ENCODE results near the gene MORF4L1. TPM values are rescaled to one million over a fixed set of nuclear protein-coding genes. Genes with fewer than 3 reads are reported as not detected.

The MORF4L1 gene
- total RNA-seq, 1 experiment from 2014 or later: 503 TPM

DNA sequence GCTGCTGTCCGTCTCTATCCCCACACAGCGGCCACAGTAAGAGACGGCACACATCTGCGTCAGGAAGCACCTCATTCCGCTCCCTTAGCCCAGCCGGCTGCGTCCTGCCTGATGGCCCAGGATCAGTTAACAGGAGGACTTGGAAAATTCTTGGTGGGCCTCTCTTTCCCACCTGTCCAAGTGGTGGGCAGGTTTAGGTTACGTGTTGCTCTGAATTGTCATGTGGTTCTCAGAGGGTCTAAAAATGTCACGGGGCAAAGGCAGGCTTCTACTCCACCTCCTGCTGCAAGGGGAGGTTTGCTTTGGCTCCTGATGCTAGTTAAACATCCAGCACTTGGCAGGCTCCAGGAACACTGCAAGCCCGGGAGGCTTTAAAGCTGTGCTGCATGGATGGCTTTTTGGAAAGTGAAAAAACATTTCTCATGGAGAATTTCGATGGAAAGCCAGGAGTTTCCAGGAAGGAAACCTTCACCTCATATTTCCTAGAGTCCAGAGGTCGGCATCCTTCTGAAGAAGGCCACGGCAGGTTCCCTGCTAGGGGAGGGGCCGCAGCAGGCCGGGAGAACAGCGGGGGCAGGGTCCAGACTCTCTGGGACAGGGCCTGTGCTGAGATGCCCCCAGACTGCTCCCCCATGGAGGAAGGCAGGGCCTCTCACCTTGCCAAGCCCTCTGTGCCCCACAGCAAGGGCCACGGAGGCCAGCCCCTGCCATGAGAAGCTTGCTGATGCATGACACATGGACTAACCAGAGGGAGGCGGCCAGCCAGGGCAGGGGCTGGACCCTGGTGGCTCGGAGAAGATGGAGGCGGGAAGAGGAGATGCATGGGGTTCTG, 61.3 kb downstream of the MORF4L1 start:
- no peak for DNase-seq (ENCODE audit: low spot score)
- TF ChIP-seq GTF2I (CRISPR knock-in tag; conservative IDR thresholded peaks at IDR 0.05) (no peak), EMX1 (CRISPR knock-in tag; IDR thresholded peaks at IDR 0.05) (no peak), ZNF263 (CRISPR knock-in tag; IDR thresholded peaks at IDR 0.05; ENCODE audit: low read depth) (no peak), NFYB (CRISPR knock-in tag; conservative IDR thresholded peaks at IDR 0.05; ENCODE audit: low read depth) (no peak), NFE2L1 (CRISPR knock-in tag; IDR thresholded peaks at IDR 0.05) (no peak), MXD4 (CRISPR knock-in tag; IDR thresholded peaks at IDR 0.05; ENCODE audit: borderline replicate concordance) (no peak), SOX15 (CRISPR knock-in tag; IDR thresholded peaks at IDR 0.05) (no peak), SP1 (CRISPR knock-in tag; conservative IDR thresholded peaks at IDR 0.05) (no peak), FOXJ3 (CRISPR knock-in tag; IDR thresholded peaks at IDR 0.05; ENCODE audit: borderline replicate concordance) (no peak), ZNF396 (CRISPR knock-in tag; IDR thresholded peaks at IDR 0.05; ENCODE audit: borderline replicate concordance) (no peak)
- TF ChIP-seq, protein P1, sequence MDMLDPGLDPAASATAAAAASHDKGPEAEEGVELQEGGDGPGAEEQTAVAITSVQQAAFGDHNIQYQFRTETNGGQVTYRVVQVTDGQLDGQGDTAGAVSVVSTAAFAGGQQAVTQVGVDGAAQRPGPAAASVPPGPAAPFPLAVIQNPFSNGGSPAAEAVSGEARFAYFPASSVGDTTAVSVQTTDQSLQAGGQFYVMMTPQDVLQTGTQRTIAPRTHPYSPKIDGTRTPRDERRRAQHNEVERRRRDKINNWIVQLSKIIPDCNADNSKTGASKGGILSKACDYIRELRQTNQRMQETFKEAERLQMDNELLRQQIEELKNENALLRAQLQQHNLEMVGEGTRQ (CRISPR knock-in tag; IDR thresholded peaks at IDR 0.05): no peak
- TF ChIP-seq, protein P2, sequence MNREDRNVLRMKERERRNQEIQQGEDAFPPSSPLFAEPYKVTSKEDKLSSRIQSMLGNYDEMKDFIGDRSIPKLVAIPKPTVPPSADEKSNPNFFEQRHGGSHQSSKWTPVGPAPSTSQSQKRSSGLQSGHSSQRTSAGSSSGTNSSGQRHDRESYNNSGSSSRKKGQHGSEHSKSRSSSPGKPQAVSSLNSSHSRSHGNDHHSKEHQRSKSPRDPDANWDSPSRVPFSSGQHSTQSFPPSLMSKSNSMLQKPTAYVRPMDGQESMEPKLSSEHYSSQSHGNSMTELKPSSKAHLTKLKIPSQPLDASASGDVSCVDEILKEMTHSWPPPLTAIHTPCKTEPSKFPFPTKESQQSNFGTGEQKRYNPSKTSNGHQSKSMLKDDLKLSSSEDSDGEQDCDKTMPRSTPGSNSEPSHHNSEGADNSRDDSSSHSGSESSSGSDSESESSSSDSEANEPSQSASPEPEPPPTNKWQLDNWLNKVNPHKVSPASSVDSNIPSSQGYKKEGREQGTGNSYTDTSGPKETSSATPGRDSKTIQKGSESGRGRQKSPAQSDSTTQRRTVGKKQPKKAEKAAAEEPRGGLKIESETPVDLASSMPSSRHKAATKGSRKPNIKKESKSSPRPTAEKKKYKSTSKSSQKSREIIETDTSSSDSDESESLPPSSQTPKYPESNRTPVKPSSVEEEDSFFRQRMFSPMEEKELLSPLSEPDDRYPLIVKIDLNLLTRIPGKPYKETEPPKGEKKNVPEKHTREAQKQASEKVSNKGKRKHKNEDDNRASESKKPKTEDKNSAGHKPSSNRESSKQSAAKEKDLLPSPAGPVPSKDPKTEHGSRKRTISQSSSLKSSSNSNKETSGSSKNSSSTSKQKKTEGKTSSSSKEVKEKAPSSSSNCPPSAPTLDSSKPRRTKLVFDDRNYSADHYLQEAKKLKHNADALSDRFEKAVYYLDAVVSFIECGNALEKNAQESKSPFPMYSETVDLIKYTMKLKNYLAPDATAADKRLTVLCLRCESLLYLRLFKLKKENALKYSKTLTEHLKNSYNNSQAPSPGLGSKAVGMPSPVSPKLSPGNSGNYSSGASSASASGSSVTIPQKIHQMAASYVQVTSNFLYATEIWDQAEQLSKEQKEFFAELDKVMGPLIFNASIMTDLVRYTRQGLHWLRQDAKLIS (CRISPR knock-in tag; IDR thresholded peaks at IDR 0.05; ENCODE audit: borderline replicate concordance): no peak
- TF ChIP-seq, protein P3, sequence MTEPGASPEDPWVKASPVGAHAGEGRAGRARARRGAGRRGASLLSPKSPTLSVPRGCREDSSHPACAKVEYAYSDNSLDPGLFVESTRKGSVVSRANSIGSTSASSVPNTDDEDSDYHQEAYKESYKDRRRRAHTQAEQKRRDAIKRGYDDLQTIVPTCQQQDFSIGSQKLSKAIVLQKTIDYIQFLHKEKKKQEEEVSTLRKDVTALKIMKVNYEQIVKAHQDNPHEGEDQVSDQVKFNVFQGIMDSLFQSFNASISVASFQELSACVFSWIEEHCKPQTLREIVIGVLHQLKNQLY (CRISPR knock-in tag; IDR thresholded peaks at IDR 0.05): no peak
- TF ChIP-seq, protein P4, sequence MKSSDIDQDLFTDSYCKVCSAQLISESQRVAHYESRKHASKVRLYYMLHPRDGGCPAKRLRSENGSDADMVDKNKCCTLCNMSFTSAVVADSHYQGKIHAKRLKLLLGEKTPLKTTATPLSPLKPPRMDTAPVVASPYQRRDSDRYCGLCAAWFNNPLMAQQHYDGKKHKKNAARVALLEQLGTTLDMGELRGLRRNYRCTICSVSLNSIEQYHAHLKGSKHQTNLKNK (CRISPR knock-in tag; IDR thresholded peaks at IDR 0.05): no peak
- TF ChIP-seq, protein P5, sequence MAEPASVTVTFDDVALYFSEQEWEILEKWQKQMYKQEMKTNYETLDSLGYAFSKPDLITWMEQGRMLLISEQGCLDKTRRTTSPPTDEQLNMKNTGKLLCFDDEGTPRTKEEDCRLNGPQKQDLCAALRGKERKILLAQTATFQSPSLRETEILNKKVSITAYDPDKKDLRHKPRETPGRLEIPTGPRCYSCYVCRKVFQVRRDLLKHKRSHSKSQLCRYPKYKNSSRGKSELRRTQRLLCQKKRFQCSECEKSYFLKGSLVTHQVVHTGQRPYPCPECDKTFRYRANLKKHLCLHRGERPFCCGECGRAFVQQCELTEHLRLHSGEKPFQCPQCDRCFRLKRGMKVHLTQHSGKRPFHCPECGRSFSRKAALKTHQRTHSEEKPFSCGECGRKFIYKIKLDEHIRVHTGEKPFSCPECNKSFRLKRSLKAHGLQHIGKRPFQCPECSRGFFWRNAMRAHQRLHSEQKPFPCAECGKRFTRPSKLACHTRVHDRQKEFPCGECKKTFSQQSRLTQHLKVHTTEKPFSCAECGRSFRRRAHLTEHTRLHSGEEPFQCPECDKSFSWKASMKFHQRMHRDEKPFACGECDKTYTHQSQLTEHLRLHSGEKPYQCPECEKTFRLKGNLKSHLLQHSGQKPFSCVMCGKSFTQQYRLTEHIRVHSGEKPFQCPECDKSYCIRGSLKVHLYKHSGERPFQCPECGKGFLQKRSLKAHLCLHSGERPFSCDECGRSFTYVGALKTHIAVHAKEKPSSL (CRISPR knock-in tag; conservative IDR thresholded peaks at IDR 0.05): no peak
- TF ChIP-seq, protein P6, sequence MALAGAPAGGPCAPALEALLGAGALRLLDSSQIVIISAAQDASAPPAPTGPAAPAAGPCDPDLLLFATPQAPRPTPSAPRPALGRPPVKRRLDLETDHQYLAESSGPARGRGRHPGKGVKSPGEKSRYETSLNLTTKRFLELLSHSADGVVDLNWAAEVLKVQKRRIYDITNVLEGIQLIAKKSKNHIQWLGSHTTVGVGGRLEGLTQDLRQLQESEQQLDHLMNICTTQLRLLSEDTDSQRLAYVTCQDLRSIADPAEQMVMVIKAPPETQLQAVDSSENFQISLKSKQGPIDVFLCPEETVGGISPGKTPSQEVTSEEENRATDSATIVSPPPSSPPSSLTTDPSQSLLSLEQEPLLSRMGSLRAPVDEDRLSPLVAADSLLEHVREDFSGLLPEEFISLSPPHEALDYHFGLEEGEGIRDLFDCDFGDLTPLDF (CRISPR knock-in tag; IDR thresholded peaks at IDR 0.05): no peak
- TF ChIP-seq, protein P7, sequence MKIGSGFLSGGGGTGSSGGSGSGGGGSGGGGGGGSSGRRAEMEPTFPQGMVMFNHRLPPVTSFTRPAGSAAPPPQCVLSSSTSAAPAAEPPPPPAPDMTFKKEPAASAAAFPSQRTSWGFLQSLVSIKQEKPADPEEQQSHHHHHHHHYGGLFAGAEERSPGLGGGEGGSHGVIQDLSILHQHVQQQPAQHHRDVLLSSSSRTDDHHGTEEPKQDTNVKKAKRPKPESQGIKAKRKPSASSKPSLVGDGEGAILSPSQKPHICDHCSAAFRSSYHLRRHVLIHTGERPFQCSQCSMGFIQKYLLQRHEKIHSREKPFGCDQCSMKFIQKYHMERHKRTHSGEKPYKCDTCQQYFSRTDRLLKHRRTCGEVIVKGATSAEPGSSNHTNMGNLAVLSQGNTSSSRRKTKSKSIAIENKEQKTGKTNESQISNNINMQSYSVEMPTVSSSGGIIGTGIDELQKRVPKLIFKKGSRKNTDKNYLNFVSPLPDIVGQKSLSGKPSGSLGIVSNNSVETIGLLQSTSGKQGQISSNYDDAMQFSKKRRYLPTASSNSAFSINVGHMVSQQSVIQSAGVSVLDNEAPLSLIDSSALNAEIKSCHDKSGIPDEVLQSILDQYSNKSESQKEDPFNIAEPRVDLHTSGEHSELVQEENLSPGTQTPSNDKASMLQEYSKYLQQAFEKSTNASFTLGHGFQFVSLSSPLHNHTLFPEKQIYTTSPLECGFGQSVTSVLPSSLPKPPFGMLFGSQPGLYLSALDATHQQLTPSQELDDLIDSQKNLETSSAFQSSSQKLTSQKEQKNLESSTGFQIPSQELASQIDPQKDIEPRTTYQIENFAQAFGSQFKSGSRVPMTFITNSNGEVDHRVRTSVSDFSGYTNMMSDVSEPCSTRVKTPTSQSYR (CRISPR knock-in tag; IDR thresholded peaks at IDR 0.05): no peak
- H3K9me3 Mint-ChIP-seq: no peaks in the 10 kb centered on the region

More for the DNA sequence above, 61.3 kb downstream of the MORF4L1 start:
- H3K36me3 Mint-ChIP-seq: peaks cover 3% of the 10 kb centered on the region; the same call in 1 of the 2 replicates
- ChIA-PET POLR2A (no interaction called here), CTCF (interaction anchor here (1.6 kb wide), 1 partner anchor 73 kb away, joined by 6 read pairs; no protein-coding TSS in a partner anchor)
- no peak for ATAC-seq
- peaks cover 2% of the 10 kb centered on the region; the same call in 1 of the 2 replicates for H3K4me1 Mint-ChIP-seq
- H3K27me3 Mint-ChIP-seq (ENCODE audit: low read depth): no peaks in the 10 kb centered on the region
- H3K4me3 Mint-ChIP-seq: no peak overlapping the region
- no peak overlapping the region for H3K27ac Mint-ChIP-seq
